NK-92 treated with Interleukin-12 subunit alpha and Interleukin-12 subunit beta, amount 100 ng/mL, for 24 hours (cell line): ENCODE measurements around the gene GPR149.
"Not testable (repeated sequence)": the region's sequence is repeated elsewhere in the genome, so short reads cannot be mapped to it uniquely, and the experiment has no call there.

Source experiments
- DNase-seq: peaks from one replicate; lab custom pipeline; 2025; lab: John Stamatoyannopoulos, UW

The GPR149 gene, protein sequence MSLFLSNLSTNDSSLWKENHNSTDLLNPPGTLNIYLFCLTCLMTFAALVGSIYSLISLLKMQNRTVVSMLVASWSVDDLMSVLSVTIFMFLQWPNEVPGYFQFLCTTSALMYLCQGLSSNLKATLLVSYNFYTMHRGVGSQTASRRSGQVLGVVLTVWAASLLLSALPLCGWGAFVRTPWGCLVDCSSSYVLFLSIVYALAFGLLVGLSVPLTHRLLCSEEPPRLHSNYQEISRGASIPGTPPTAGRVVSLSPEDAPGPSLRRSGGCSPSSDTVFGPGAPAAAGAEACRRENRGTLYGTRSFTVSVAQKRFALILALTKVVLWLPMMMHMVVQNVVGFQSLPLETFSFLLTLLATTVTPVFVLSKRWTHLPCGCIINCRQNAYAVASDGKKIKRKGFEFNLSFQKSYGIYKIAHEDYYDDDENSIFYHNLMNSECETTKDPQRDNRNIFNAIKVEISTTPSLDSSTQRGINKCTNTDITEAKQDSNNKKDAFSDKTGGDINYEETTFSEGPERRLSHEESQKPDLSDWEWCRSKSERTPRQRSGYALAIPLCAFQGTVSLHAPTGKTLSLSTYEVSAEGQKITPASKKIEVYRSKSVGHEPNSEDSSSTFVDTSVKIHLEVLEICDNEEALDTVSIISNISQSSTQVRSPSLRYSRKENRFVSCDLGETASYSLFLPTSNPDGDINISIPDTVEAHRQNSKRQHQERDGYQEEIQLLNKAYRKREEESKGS

DNA sequence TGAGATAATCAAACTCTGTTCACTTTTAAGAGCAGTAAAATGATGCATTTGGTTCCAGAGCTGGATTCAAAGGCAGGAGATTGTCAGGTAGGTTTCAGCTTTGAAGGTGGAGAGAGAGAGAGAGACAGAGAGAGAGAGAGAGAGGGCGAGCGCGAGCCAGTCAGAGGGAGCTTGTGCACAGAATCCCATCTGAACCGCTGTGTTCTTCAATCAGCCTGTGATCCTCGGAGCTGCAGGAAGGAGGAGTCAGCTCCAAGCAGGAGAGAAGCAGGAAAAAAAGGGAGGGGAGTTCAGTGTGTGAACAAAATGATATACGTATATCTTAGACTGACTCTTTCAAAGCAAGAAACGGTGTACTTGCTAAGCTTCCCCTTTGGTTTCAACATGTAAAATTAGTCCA lies at the start of gene GPR149:
Gene GPR149 (minus strand): TSS at position 177 of the 400 bp plus-strand sequence. CDS start 575 bp downstream, outside the sequence.
- DNase-seq: no peak

DNA sequence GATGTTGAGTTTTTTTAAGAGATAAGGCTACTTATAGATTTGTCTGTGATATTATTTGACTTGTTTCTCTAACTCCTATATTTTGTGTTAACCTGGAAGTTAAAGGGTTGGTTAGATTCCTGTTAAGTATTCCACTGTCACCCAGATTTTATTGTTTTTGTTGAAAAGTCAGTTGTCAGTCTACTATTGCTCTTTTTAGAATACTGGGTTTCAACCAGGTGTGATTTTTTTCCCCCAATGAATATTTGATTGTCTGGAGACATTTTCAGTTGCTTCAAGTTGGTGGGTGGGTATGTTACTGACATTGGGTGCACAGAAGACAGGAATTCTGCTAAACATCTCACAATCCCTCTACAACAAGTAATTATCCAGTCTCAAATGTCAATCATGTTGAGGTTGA lies 43.8 kb upstream of the GPR149 start:
- DNase-seq: no peak

DNA sequence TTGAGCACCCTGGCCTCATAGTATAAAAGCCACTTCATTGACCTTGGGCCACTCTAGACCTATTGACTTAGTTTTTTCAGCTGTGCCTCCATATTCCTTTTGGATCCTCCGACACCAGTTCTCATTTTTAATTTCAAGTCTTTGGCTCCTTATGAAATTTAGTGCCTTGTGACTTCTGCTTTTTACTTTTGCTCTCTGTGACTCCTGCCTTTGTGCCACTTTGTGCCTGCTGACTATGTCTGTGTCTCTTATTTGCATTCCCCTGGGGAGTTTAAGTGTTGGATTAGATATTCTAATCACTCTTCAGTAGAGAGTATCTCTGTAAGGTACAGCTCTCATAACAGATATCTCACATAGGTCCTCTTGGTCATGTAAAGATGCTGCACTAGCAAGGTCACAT lies 39.6 kb upstream of the GPR149 start:
- DNase-seq: no peak

DNA sequence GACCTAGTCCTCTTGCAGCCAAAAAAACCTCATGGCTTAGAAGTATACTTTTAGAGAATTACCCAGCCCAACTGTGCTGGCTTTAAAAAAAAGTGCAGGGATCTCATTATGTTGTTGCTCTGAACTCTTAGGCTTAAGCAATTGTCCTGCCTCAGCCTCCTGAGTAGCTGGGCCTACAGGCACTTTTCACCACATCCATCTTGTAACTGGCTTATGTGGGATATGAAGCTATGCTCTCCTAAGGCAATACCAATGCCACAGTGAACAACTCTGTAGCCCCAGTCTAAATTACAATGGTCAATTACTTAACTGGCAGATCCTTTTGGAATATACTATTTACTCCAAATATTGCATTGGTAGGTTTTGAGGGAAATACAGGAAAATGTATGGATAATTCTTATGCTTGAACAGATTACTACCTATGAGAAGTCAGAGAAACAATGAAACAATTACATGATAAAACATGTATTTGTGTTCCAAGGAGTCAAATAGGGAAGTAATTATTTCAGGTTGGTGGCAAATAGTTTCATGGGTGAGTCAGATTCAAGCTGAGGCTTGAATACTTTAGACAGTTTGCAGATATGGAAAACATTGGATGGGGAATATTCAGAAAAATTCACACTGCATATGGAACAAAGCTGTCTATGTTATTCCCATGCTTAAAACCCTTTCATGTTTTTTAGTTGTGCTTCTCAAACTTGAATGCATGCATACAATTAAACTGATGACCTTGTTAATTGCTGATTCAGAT lies 34.6 kb upstream of the GPR149 start:
- no peak for DNase-seq

DNA sequence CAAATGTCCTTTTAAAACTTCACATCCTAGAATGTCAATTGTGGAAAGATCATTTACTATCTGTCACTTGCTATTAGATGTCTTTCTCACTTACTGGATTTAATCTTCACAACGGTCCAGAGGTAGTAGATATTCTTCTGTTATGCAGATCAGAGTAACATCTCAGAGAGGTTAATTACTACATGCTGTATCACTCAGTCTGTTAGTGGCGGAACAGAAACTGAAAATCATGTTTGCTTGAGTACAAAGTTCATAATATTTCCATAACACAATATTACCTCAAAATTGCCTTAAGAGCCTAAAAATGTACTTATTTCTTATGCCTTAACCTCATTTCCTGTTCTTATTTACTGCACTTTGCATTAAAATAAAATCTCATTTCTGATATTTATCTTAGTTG lies 28.6 kb upstream of the GPR149 start:
- no peak for DNase-seq

DNA sequence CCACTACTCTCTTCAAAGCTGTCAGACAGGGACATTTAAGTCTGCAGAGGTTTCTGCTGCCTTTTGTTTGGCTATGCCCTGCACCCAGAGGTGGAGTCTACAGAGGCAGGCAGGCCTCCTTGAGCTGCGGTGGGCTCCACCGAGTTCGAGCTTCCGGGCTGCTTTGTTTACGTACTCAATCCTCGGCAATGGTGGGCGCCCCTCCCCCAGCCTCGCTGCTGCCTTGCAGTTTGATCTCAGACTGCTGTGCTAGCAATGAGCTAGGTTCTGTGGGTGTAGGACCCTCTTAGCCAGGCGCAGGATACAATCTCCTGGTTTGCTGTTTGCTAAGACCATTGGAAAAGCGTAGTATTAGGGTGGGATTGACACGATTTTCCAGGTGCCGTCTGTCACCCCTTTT lies 9.1 kb upstream of the GPR149 start:
- DNase-seq: not testable (repeated sequence)

DNA sequence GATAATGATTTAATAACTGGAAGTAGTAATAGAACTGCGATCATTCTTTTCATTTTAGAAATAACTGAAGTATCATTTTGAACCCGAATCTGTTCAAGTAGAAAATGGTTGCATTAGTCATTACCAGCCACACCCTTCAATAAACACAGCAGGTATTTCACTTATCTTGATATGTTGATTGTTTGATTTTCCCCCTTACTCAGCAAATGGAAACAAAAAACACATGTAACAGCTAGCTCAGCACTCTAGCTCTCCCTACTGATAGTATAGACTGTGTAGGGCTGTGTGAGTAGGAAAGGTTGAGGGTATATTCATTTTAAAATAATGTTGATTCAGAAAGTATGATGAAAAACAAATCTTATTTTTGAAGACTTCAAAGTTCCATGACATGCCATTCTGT lies 1.1 kb upstream of the GPR149 start:
- no peak for DNase-seq

DNA sequence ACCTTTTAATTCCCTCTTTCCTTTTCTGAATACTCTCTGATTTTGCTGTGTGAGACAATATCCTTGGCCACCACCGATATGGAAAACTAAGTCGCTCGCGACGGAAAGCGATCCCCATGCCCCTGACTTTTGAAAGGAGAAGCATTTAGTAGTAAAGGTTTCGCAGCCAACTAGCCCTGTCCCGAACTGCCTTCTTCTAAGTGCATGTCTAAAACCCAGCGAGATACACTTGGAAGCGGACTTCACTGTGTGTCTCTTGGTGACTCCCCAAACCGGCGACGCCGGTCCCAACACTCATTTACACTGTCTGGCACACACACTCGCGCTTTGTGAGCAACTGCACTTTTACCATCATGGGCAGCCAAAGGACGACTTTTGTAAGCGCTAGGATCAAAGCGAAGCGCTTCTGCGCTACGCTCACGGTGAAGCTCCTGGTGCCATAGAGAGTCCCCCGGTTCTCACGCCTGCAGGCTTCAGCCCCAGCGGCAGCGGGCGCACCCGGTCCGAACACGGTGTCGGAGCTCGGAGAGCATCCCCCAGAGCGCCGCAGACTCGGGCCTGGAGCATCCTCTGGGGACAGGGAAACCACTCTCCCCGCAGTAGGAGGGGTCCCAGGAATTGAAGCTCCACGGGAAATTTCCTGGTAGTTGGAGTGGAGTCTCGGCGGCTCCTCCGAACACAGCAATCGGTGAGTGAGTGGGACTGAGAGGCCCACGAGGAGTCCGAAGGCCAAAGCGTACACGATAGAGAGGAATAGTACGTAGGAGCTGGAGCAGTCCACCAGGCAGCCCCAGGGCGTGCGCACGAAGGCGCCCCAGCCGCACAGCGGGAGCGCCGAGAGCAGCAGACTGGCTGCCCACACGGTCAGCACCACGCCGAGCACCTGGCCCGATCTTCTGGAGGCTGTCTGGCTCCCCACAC lies 1.4 kb downstream of the GPR149 start:
- DNase-seq: no peak

DNA sequence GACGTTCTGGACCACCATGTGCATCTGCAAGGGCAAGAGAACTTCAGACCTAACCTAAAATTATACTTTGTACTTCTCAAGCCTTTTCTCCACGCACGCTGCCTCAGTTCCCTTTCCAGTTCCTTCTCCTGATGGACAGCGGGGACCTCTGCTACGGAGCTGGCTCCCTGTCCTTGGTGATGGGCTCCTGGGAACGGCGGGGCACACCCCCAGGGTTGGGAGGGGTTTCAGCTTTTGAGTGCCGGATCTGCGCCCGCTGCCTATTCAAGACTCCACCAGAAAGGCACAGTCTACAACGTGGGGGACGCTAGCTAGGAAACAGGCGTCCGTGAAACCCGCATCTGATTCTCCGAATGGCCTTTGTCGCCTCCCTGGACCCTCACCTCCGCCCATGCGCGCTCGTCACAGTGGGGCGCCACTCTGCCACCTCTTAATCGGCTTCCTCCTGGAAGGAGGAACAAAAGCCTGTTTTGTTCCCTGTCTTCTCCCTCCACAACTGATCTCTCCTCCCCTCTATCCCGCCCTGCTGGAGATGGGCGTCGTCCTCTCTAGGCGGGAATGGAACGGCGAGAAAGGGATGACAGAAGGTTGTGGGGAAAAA lies 2.2 kb downstream of the GPR149 start:
- DNase-seq: no peak

DNA sequence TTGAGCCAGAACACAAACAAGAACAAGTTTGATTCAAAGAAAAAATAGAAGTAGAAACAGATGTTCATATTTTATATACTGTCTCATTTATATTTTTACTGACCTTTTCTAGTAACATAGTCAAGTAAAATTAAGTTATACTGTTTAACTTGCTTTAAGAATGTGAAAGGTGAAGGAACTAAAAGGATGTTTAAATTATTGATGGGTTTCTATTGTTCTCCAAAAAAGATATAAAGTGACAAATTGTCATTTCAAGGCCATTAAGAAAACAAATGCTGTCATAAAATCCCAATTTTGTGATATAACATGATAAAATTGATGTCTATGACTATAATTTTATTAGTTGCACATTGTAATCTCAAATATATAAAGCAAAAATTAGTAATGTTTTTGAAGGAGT lies 7.3 kb downstream of the GPR149 start:
- no peak for DNase-seq

DNA sequence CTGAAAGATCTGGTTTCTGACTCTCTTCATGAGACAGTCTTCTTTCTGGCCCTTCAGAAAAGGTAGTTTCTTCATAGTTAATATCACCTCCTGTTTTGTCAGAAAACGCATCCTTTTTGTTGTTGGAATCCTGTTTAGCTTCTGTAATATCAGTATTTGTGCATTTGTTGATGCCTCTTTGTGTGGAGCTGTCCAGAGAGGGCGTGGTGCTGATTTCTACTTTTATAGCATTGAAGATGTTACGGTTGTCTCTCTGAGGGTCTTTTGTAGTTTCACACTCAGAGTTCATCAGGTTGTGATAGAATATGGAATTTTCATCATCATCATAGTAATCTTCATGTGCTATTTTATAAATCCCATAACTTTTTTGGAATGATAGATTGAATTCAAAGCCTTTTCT lies 8.9 kb downstream of the GPR149 start:
- no peak for DNase-seq

DNA sequence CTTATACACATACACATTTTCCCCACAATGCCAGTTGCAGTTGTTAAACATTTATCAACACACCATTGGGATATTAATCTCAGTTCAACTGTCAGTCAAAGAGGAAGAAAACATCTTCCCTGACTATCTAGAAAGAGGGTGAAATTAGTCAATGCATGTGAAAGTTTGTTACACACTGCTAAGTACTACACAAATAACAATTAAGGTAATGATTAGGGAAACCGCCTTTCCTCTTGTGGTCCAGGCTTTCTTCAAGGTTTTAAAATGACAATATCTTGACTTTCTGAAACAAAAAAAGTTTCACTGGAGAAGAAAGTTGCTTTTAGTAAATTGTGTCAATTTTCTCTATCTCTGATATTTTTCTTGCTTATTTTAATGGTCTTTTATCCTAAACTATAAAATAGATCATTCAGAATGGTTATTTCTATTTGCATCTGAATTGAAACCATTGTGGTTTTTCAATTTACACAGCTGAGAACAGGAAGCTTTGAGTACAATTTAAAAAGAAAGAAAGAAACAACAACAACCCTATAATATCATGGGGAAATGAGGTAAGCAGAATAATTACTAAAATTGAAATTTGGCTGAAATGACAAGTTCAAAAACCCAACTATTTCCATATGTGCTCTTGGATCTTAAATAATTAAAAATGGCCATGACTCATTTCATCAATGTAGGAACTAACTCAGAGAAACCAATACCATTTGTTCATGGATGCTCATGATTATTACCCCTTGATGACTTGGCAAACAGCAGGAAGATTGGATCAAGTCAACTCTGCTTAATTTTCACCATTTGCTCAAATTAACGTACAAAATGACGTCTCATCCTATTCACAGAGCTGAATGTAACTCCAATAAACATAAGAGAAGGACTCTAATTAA lies 31.7 kb downstream of the GPR149 start:
- DNase-seq: no peak

DNA sequence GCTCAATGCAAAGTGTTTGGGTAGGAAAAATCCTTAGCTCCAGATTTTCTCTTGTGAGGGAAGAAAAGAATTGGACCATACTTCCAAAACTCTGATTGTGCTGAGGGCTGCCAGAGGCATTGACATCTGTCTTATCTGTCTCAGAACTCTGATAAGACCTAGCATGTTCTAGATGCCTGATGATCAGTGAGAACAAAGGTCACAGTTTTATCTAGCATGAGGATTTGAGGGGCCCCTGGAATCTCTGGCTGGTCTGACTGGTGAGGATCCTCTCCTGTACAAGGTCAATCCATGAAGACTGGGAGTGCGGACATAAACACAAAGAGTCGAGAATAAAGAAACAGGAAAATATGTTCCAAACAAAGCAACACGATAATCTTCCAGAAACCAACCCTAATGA lies 40.1 kb downstream of the GPR149 start:
- DNase-seq: no peak

DNA sequence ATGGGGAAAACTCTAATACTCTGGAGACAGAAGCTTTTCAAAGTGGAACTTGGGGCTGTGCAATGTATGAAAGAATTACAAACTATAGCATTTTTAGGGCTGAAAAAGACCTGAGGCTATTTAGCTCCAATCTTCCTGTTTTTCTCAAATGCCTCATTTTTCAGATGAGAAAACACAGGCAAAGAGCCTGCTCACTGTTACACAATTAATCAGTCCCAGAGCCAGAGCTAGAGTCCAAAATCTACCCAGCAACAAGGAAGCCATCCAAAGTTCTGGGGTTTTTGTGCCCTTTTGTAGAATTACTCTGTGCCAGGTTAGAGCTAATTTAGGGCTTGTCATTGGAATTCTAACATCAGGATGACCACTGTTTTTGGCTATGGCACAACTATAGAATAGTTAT lies 45.5 kb downstream of the GPR149 start:
- DNase-seq: no peak

DNA sequence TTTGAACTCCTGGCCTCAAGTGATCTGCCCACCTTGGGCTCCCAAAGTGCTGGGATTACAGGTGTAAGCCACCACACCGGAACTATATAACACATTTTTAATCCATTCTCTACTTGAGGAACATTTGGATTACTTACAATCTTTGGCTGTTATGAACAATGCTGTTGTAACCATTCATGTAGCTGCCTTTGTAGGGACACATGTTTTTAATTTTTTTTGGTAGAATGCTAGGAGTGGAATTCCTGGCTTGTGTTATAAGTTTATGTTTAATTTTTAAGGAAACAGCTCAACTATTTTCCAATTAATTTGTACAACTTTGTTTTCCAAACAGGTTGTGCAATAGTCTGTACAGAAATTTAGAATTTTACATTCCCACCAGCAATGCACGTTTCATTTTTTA lies 51.7 kb downstream of the GPR149 start:
- DNase-seq: no peak

DNA sequence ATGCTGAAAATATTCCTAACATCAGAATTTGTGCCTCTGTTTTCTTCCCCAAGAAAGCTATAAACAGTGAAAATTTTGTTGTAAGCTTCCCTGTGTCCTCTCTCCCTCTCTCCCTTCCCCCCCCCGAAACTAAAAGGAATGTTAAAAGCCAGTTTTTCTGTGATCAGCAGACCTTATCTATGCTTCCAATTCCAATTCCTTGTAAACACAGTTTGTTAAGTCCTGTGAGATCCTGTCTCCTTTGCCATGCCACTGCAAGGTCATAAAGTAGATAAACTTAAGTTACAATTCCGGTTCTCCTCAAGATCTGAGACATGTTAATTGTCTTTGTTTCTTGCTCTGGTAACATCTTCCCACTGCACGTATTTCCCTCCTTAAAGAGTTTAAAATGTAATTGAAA lies 62.8 kb downstream of the GPR149 start:
- no peak for DNase-seq

DNA sequence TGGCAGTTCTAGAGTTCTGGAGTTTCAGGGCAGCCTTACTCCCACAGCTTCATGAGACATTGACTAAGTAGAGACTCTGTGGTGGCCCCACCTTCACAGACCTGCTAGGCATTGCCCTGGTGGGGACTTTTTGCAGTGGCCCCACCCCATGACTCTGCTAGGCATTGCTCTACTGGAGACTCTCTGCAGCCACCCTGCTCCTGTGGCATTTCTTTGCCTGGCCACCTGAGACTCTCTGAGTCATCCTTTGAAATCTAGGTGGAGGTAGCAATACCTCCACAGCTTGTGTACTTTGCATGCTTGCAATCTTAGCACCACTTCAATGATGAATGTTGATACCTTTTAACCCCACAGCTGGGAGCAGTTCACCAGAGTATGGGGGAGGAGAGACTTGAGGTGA lies 65.1 kb downstream of the GPR149 start:
- DNase-seq: no peak

DNA sequence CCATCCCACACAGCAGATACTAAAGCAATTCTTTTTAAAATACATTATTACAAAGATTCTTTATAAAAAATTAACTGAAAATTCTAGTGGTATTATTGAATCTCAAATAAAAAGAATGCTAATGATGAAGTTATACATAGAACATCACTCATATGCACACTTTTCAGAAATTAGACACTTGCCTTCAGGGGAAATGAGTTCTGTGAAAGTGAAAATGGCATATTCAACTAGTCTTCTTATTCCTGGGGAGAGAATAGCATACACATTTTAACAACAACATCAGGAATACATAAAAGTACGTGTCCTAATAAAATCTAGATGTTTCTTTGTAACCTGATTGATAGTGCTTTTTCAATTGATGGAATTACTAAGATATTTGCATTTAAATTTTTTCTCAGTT lies 68.9 kb downstream of the GPR149 start:
- no peak for DNase-seq

DNA sequence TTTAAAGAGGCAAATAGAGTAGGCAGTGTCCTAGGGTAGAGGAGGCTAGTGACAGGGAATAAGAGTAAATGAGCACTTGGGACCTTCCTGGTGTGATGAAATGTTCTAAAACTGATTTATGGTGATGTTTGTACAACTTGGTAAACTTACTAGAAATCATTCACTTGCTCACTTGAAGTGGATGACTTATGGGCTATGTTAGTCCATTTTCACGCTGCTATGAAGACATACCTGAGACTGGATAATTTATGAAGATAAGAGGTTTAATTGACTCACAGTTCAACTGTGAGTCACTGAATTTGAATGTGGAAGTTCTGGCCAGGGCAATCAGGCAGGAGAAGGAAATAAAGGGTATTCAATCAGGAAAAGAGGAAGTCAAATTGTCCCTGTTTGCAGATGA lies 74.0 kb downstream of the GPR149 start:
- no peak for DNase-seq

DNA sequence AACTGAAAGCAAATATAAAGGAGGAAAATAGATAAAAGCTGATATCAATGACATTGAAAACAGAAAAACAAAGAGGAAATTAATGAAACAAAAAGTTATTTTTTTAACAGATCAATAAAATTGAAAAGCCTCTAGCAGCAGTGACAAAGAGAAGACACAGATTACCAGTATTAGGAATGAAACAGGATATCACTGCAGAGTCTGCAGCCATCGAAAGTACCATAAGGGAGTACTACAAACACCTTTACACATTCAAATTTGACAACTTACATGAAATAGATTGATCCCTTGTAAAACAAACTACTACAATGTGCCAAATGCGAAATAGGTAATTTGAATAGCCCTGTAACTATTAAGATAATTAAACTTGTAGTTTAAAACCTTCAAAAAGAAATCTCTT lies 80.8 kb downstream of the GPR149 start:
- no peak for DNase-seq
